ENCODE measurements around the gene AHNAK2.
A peak's percentile ranks its signal among the peaks of the same experiment; 100 is the strongest.

The AHNAK2 gene

GRCh38 chr14:104936361-104937155, 41.6 kb downstream of the AHNAK2 start:
- DNase-seq = no peak

GRCh38 chr14:104935955-104936354, 42.2 kb downstream of the AHNAK2 start:
- no peak for DNase-seq

DNA sequence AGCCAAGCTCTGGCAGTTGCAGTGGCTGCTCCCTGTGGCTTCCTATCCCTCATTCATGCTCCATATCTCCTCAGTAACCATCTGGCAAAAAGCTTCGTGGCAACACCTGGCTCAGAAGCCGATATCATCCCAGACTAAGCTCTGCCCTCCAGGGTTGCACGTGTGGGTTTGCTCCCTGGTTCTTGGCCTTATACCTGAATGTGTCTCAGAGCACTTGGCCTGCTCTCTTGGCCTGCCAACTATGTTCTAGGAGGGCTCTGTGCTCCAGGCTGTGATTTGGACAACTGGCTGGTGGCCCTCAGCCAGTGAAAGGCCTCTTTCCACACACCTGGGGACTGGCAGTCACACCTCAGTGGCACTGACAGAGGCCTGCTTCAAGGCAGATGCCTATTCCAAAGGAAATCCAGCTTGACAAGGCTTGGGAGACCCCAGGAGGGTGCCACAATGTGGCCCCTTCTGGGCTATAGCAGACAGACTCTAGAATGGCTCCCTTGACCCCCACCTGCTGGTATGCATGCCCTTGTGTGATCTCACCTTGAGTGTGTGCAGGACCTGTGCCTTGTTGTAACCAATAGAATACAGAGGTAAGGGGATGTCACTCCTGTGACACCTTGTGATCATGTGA, 43.0 kb downstream of the AHNAK2 start:
- no peak for DNase-seq

DNA sequence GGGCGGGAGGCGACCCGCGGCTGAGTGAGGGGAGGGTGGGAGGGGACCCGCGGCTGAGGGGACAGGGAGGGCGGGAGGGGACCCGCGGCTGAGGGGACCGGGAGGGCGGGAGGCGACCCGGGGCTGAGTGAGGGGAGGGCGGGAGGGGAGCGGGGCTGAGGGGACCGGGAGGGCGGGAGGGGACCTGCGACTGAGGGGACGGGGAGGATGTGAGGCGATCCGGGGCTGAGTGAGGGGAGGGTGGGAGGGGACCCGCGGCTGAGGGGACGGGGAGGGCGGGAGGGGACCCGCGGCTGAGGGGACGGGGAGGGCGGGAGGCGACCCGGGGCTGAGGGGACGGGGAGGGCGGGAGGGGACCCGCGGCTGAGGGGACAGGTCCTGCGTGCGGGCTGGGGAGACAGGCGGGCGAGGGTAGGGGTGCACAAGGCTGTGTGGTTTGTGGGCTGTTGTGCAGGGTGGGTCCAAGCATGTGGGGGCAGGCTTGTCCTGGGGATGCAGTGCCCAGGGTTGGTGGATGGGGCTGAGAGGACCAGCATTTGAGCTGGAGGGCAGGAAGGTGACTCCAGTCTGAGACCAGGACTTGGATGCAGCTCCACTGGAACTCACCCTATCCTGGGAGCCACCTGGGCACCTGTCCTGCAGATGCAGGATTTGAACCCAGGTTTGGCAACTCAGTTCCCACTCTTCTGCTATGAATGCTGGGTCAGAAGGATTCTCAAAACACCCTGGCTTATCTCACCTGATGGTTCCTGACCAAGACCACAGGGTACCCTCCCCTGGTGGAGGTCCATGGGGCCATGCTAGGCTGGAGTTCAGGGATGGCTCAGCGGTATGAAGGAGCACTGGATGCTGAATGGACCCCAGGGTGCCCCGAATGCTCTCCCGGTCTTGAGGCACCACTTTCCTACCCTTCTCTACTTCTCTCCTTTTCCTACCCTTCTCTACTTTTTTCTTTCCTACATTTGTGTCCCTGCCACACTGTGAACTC, 44.1 kb downstream of the AHNAK2 start:
- no peak for DNase-seq

DNA sequence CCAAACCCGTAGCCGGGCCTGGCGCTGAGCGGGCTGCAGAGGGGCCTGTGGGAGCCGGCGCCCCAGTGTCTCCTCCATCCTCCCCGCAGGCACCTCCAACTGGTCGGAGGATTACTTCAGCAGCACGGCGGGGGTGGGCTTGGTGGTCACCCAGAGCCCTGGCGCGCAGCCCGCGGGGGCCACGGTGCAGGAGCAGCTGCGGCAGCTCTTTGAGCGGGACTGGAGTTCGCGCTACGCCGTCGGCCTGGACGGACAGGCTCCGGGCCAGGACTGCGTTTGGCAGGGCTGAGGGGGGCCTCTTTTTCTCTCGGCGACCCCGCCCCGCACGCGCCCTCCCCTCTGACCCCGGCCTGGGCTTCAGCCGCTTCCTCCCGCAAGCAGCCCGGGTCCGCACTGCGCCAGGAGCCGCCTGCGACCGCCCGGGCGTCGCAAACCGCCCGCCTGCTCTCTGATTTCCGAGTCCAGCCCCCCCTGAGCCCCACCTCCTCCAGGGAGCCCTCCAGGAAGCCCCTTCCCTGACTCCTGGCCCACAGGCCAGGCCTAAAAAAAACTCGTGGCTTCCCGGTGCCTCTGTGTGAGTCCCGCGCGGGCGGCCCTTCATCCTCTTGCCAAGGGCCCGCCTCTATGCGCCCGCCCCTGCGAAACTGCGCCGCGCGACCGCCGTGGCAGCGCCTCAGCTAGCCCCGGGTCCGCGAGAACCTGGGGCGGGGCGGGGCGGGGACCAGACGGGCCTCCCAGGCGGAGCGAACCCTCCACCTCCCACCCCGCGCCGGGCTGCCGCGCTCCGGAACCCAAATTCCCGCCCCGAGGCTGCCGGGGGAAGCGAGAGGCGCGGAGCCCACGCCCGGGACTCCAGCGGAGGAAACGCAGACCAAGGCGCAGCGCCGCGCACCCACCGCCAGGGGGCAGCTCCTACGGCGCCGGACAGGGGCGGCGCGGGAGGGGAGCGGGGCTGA, 45.2 kb downstream of the AHNAK2 start:
- peak; percentile 75 for DNase-seq

DNA sequence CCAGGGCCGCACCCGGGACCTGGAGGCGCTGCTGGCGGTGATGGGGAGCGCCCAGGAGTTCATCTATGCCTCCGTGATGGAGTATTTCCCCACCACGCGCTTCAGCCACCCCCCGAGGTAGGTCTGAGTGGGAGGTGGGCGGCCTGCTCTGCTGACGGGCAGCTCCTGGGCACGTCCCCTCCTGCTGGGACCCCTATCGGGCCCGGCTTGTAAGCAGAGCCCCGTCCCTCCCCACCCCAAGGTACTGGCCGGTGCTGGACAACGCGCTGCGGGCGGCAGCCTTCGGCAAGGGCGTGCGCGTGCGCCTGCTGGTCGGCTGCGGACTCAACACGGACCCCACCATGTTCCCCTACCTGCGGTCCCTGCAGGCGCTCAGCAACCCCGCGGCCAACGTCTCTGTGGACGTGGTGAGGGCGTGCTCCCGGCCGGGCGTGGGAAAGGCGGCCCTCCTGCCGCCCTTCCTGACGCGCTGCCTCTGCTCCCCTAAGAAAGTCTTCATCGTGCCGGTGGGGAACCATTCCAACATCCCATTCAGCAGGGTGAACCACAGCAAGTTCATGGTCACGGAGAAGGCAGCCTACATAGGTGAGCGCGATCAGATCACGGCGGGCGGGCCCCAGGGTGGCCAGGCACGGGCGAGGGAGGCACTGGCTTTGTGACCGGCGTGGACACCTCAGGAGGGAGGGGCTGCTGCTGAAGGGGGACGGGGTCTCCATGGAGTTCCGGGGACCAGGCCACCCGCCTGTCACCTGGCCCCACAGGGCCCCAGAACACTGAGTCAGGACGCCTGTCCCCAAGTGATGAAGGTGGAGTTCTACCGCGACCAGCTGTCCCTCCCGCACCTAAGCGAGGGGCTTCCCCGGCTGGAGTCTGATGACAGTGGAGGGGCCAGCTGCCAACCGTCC, 46.2 kb downstream of the AHNAK2 start:
- DNase-seq = no peak

DNA sequence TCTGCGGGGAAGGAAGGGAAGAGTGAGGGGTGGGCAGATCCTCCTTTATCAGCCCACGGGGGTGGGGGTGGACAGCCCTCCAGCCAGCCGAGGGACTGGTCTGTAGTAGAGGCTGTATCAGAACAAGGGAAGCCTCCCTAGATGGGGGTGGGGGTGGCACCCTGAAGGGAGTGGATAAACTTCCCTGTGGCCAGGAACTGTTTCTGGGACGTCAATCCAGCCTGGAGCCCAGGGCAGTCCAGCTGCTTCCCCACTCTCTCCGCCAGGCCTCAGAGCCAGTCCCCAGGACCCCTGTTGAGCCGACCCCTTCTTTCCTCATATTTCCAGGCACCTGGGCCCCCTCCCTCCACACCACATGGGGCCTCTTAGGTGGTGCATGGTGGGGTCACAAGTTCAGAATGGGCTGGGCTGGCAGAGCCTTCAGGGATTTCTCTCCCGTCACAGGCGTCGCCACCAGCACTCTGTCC, 46.8 kb downstream of the AHNAK2 start:
- no peak for DNase-seq

DNA sequence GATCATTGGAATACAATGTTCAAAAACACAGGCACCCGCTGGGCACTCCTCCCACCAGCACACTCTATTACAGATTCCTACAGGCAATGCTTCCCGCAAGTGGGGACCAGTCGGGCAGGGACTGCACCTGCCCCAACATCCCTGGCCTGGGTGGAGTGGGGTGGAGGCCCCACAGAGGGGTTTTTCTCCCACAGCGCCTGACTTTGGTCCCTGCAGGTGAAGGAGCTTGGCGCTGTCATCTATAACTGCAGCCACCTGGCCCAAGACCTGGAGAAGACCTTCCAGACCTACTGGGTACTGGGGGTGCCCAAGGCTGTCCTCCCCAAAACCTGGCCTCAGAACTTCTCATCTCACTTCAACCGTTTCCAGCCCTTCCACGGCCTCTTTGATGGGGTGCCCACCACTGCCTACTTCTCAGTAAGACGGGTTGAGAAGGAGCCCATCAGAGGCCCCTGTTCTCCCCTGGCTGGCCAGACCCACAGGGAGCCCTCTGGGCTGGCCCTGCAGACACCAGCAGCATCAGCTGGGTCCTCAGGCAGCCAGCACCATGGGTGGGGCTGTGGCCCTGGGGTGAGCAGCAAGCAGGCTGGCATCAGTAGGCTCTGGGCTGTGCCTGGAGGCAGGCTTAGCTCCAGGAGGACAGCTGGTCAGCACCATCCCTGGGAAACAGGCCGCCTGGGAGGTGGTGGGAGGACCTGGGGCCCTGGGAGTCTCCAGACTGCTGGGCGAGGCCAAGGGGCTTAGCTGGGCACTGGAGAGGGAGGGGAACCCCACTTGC, 47.5 kb downstream of the AHNAK2 start:
- no peak for DNase-seq

DNA sequence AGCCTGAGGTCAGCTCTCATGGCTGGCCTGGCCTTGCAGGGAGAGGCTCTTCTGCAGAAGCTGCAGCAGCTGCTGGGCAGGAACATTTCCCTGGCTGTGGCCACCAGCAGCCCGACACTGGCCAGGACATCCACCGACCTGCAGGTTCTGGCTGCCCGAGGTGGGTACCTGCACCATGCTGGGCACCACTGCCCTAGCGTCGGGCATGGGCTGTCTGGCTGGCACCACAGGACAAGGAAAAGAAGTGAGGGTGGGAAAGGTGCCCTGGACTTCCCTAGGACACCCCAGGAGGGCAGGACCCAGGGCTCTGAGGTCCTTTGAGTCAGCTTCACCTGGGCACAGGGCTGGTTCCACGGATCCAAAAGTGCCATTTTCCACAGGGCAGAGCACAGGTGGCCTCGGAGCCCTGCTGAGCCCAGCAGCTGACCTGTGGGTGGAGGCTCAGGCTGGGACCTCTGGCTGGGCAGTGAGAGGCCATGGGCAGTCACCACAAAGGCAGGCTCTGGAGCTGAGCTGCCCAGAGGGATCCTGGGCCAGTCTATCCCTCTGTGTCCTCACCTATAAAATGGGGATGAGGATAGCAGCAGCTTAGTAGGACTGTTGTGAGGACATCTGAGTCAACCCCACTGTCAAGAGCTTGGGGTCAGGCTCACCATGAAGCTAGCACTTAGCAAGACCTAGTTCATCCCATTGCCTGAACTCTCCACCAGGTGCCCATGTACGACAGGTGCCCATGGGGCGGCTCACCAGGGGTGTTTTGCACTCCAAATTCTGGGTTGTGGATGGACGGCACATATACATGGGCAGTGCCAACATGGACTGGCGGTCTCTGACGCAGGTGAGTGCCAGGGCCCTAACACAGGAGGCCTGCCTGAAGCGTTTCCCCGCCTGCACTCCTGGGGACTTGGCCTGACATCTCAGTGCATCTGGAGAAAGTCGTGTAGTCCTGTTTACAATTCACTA, 48.6 kb downstream of the AHNAK2 start:
- no peak for DNase-seq

DNA sequence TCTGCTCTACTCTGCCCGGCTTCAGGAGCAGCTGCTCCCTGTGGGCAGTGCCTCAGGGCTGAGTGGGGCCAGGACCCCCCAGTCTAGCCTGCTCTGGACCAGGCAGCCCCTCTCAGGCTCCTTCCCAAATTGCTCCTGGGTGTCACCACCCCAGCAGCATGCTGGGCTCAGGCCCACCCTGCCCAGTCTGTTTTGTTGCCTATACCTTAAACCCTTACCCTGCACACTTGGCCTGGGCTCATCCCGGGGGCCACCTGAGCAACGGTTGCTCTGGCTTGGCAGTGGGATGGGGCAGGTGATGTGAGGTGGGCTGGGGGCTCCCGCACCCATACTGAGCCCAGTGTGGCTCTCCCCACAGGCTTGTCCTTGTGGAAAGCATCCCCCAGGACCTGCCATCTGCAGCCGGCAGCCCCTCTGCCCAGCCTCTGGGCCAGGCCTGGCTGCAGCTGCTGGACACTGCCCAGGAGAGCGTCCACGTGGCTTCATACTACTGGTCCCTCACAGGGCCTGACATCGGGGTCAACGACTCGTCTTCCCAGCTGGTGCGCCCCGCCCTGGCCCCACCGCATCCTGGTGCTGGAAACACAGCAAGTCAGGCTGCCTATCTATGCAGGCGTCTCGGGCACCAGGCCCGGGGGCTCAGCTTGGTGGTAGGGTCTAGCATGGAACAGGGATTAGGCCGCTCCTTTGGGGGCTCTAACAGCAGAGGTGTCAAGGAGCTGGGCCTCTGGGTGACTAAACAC, 49.6 kb downstream of the AHNAK2 start:
- DNase-seq = no peak

DNA sequence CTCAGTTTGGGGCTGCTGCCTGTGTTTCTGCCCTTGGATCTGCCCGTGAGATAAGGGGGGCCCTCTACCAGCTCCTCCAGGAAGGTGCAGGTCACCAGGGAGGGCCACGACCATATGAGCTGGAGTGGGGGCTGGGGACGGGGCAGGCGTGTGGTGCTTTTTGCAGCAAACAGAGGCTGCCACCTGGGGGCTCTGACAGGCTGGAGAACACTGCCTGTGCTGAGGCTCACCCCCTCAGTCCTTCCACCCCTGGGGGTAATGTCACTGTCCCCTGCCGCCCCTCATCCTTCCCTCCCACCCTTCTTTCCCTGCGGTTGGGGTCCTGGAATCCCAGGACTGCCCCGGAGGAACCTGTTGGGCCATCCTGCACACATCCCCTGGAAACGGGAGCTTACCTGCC, 50.3 kb downstream of the AHNAK2 start:
- no peak for DNase-seq

DNA sequence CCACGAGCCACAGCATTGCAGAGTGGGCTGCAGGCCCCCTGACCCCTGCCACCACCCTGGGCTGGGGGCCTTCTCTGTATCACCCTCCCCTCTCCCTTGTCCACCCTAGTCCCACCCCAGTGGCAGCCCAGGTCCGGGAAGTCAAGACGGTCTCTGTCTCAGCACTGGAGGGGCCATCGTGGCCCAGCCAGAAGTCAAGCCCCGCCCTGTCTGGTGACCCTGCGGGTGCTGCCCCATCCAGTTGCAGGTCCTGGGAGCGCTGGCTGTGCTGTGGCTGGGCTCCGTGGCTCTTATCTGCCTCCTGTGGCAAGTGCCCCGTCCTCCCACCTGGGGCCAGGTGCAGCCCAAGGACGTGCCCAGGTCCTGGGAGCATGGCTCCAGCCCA, 50.8 kb downstream of the AHNAK2 start:
- DNase-seq = no peak

GRCh38 chr14:104926619-104927431, 51.3 kb downstream of the AHNAK2 start:
- no peak for DNase-seq

DNA sequence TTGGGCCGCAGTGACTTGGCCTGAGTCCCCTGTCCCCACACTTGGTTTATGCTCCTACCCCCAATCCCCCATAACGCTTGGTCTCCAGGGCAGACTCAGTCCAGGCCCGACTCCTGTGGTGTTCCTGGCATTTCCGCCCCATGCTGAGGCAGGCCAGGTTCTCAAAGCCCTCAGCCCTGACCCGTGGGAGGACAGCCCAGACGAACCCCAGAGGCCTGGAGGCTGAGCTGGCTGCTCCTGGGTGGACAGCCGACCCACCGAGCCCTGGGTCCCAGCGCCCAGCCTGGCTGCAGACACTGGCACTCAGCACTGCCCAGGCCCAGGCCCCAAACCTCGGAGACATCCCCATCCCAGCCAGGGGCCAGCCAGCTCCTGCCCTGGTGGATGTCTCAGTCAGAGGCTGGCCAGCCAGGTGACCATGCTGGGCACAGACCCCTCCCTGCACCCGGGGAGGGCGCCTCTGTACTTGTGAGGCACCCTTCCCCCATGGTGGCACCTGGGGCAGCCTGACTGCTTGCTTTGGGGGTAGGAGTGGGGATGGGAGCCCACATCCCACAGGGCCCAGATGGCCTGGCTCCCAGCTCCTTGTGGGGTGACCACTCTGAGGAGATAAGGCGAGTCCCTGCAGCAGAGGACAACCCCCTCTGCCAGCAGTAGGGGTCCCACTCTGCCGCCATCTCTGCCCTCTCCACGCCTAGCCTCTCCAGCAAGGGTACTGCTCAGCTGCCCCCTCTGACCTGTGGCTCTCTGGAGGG, 52.1 kb downstream of the AHNAK2 start:
- no peak for DNase-seq

DNA sequence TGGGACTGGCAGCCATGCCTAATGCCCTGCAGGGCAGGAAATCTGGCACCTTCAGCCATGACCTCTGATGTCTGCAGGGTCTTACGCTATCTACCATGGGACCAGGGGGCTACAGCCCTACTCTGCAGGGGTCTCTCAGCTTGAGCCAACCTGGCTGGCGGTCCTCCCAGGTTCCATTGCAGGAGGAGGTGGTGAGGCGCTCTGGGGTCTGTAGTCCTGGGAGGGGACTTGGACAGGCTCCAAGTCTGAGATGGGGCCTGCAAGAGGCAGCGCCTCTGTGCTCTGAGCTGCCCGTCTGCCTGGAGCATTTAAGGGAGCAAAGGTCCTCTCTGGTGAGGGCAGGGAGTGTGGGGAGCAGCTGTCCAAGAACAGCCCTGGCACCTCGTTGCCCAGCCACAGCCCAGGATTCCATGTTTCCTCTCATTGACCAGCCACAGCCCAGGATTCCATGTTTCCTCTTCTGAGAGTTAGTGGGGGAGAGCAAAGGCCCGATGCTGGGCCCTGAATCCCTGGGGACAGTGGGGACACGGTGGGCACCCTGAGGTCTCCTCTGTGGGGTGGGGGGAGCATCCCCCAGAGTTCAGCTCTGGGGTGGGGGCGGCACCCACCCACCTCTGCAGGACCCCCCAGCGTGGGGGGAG, 52.8 kb downstream of the AHNAK2 start:
- no peak for DNase-seq
